Endodermal cell (in vitro differentiated cells): Measurements from ENCODE around the gene USE1. TPM values are rescaled to one million over a fixed set of nuclear protein-coding genes. Genes with fewer than 3 reads are reported as not detected.

ENCODE experiments used
- DNase-seq: peaks from one replicate; pipeline ENCODE4 v3.0.0-alpha.2; 2017
- H3K27ac ChIP-seq: 2 replicates; pipeline ENCODE4 v1.5.1; 2013; ENCODE audit warnings: mild to moderate bottlenecking, low read depth, low read length, moderate library complexity
- H3K27me3 ChIP-seq: 2 replicates; pipeline ENCODE4 v1.6.1; 2013; ENCODE audit warnings: mild to moderate bottlenecking, low read length, moderate library complexity; ENCODE audit not compliant: insufficient read depth, control insufficient read depth, poor library complexity, severe bottlenecking
- H3K36me3 ChIP-seq: 2 replicates; pipeline ENCODE4 v1.7.0; 2013; ENCODE audit warnings: mild to moderate bottlenecking, low read length, moderate library complexity; ENCODE audit not compliant: control insufficient read depth, insufficient read depth
- H3K4me1 ChIP-seq: one replicate; pipeline ENCODE4 v1.7.0; 2013; ENCODE audit warnings: low read length; ENCODE audit not compliant: control insufficient read depth, insufficient read depth
- H3K4me3 ChIP-seq: 2 replicates; pipeline ENCODE4 v1.5.1; 2013; ENCODE audit warnings: mild to moderate bottlenecking, low read length, moderate library complexity
- H3K9ac ChIP-seq: 2 replicates; pipeline ENCODE4 v1.6.1; 2013; ENCODE audit warnings: mild to moderate bottlenecking, low read length, moderate library complexity; ENCODE audit not compliant: poor library complexity, severe bottlenecking; ENCODE audit errors: extremely low read depth
- H3K9me3 ChIP-seq: 2 replicates; pipeline ENCODE4 v1.6.1; 2013; ENCODE audit warnings: mild to moderate bottlenecking, low read length, moderate library complexity; ENCODE audit not compliant: control insufficient read depth
- H3K27ac Mint-ChIP-seq: 2 replicates; pipeline ENCODE4 v1.8.0; 2020; ENCODE audit warnings: mixed read lengths
- H3K27me3 Mint-ChIP-seq: 2 replicates; pipeline ENCODE4 v1.8.0; 2021; ENCODE audit warnings: mild to moderate bottlenecking, mixed read lengths; ENCODE audit not compliant: insufficient read depth
- H3K36me3 Mint-ChIP-seq: 2 replicates; pipeline ENCODE4 v1.8.0; 2020; ENCODE audit warnings: low read depth, mixed read lengths
- H3K4me1 Mint-ChIP-seq: 2 replicates; pipeline ENCODE4 v1.8.0; 2020; ENCODE audit warnings: mixed read lengths
- H3K4me3 Mint-ChIP-seq: 2 replicates; pipeline ENCODE4 v1.8.0; 2020; ENCODE audit warnings: mild to moderate bottlenecking, moderate library complexity, mixed read lengths
- H3K9me3 Mint-ChIP-seq: 2 replicates; pipeline ENCODE4 v1.8.0; 2020; ENCODE audit warnings: mild to moderate bottlenecking, mixed read lengths
- WGBS, 2 experiments: methylation state at CpG; one replicate each; pipeline versions ENCODE4 v1.1.5 to v1.1.7; 2013; ENCODE audit warnings: missing lambda C conversion rate in 2 of 2, mixed read lengths in 1 of 2; ENCODE audit not compliant: insufficient coverage in 1 of 2, insufficient read length in 1 of 2; 5-methylcytosine and 5-hydroxymethylcytosine counted together
- total RNA-seq, 2 donors: library from RNA; stranded (reverse); fragmentation: NEBNext Ultra II Directional in 1 of 2; extraction: Animal tissue kit (Norgen Biotek cat#: 25700) in 1 of 2; gene quantifications; 2 replicates in 1 of 2; 3 replicates in 1 of 2; pipeline ENCODE4 v1.2.1, GENCODE V29; 2021
- TF ChIP-seq, protein P1 (sequence below): fragments of 200-600 bp; sonication (generic); conservative IDR thresholded peaks from 2 replicates; pipeline ENCODE4 v1.5.0; 2021; ENCODE audit warnings: antibody characterized with exemption, mild to moderate bottlenecking

USE1 gene
- total RNA-seq, 2 donors from 2014 or later = 17.4 to 18.4 TPM

DNA sequence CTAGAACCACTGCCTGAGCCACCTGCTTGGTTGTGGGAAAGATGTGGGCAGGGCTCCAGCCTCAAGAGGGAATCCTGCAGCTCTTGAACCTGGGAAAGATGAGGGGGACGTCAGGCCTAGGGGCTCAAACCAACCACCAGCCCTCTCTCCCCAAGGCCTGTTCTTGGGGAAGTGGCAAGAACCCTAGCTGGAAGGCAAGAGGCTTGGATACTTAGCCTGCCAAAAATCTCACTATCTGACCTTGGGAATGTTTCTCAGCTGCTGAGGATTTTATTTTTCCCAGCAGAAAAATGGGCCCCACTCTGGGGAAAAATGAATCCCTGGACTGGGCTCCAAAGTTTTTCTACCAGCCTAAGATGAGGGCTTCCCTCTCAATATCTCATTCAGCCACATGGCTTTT is 44.8 kb downstream of the USE1 start:
- Mint-ChIP-seq H3K9me3 (no peaks in the 10 kb centered on the region), H3K27me3 (no peaks in the 10 kb centered on the region), H3K4me1 (peaks cover 6% of the 10 kb centered on the region), H3K4me3 (no peak overlapping the region), H3K36me3 (peaks cover 6% of the 10 kb centered on the region), H3K27ac (no peak overlapping the region)
- H3K4me1 ChIP-seq = no peaks in the 10 kb centered on the region
- TF ChIP-seq, protein P1, sequence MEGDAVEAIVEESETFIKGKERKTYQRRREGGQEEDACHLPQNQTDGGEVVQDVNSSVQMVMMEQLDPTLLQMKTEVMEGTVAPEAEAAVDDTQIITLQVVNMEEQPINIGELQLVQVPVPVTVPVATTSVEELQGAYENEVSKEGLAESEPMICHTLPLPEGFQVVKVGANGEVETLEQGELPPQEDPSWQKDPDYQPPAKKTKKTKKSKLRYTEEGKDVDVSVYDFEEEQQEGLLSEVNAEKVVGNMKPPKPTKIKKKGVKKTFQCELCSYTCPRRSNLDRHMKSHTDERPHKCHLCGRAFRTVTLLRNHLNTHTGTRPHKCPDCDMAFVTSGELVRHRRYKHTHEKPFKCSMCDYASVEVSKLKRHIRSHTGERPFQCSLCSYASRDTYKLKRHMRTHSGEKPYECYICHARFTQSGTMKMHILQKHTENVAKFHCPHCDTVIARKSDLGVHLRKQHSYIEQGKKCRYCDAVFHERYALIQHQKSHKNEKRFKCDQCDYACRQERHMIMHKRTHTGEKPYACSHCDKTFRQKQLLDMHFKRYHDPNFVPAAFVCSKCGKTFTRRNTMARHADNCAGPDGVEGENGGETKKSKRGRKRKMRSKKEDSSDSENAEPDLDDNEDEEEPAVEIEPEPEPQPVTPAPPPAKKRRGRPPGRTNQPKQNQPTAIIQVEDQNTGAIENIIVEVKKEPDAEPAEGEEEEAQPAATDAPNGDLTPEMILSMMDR = no peak
- no peak overlapping the region for H3K4me3 ChIP-seq
- DNase-seq = no peak
- WGBS, 2 experiments = 73% methylated on average over 1 of the region's 1 CpG; no CpG with 5 or more reads in 1 of the 2 experiments
- no peak overlapping the region for H3K27ac ChIP-seq
- H3K27me3 ChIP-seq = no peaks in the 10 kb centered on the region
- no peaks in the 10 kb centered on the region for H3K9me3 ChIP-seq
- no peak overlapping the region for H3K9ac ChIP-seq
- no peaks in the 10 kb centered on the region for H3K36me3 ChIP-seq

DNA sequence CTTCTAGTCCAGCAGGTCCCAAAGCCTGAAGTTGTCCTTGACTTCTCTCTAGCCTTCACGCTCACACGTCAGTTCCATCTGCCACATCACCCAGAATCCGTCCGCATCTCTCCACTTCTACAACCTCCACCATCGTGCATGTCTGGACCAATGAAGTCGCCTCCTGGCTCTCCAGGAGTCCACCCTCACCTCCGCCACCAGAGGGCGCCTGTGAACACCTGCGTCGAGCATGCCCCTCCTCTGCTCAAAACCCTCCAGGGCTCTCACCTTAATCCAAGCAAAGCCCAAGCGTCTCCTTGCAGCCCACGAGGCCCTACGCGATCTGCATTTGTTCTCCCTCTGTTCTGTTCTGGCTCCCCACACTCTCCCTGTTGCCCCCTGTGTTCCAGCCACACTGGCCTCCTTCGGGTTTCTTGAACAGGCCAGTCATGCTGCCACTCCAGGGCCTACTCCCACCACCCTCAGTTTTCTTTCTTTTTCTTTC is 45.7 kb downstream of the USE1 start:
- Histone ChIP-seq H3K9ac (peak overlapping the region; percentile 22), H3K27me3 (no peaks in the 10 kb centered on the region), H3K36me3 (no peaks in the 10 kb centered on the region), H3K27ac (no peak overlapping the region), H3K4me3 (no peak overlapping the region), H3K4me1 (no peaks in the 10 kb centered on the region), H3K9me3 (no peaks in the 10 kb centered on the region)
- H3K4me1 Mint-ChIP-seq = peaks cover 6% of the 10 kb centered on the region
- peak overlapping the region; percentile 90 for H3K27ac Mint-ChIP-seq
- no peaks in the 10 kb centered on the region for H3K27me3 Mint-ChIP-seq
- peaks cover 6% of the 10 kb centered on the region for H3K36me3 Mint-ChIP-seq
- no peaks in the 10 kb centered on the region for H3K9me3 Mint-ChIP-seq
- WGBS, 2 experiments = 13 to 22% methylated on average over 12 to 15 of the region's 15 CpGs
- DNase-seq = peak; percentile 97
- TF ChIP-seq, protein P1 = peak; percentile 97
- no peak overlapping the region for H3K4me3 Mint-ChIP-seq

DNA sequence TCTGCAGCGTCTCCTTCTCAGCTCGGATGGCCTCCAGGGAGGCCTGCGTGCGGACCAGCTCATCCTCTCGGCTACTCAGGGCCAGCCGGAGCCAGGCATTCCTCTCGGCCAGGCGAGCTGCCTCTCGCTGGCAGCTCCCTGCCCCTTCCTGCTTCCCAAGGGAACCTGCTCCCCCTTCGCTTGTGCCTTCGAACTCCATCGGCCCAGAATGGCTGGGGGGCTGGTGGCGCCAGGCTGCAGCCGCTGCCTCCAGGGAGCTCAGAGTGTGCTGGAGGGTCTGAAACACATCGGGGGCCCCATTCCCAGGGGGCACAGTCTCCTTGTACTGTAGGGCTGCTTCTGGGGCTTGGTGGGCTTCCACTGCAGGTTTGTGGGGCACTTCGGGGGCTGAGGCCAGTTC is 47.4 kb downstream of the USE1 start:
- TF ChIP-seq, protein P1 = no peak
- Histone ChIP-seq H3K27me3 (no peaks in the 10 kb centered on the region), H3K4me1 (no peaks in the 10 kb centered on the region), H3K36me3 (no peaks in the 10 kb centered on the region), H3K4me3 (no peak overlapping the region), H3K9ac (no peak overlapping the region), H3K9me3 (no peaks in the 10 kb centered on the region), H3K27ac (peak overlapping the region; percentile 32)
- Mint-ChIP-seq H3K36me3 (peaks cover 3% of the 10 kb centered on the region), H3K27ac (no peak overlapping the region), H3K4me3 (no peak overlapping the region), H3K27me3 (no peaks in the 10 kb centered on the region), H3K4me1 (peaks cover 6% of the 10 kb centered on the region), H3K9me3 (no peaks in the 10 kb centered on the region)
- DNase-seq = no peak
- 92 to 94% methylated on average over 2 to 16 of the region's 16 CpGs for WGBS, 2 experiments
